GM18907 (cell line): ENCODE measurements around the gene CADM2.

Experiments used
- ATAC-seq: cut with Tn5 transposase; IDR thresholded peaks from one replicate; pipeline ENCODE4 v1.9.1; 2021; ENCODE audit warnings: mild to moderate bottlenecking, moderate library complexity; ENCODE audit not compliant: unreplicated experiment

CADM2 gene

DNA sequence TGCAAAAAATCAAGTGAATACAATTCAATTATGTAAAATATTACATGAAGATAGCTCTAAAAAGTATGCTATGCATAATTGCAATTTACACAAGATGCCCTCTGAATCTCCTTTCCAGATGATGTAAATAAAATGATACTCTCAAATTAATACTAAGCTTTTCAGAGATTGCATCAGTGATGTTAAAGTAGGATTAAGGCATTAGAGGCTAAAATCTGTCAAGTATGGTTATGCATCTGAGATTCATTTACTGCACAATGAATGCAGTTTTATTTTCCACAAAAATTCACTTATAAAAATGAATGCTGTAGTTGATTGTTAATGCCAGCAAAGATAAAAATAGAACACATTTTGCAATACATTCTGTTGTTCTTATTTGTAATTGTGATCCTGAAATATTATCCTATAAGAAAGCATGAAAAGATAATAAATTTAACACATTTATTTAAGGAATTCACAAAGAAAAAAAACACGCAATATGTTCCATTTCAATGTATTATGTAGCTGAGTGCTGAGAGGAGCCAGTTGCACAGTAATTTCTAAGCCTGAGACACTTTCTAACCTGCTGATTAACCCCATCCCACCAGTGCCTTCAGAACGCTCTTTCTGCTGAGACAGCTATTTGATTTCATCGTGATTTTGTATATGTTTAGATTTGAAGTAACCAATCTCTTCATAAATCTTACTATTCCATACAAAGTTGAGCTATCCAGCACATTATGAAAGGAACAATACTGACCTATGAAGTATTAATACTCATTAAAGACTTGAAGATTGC lies 224.4 kb downstream of the CADM2 start:
- no peak for ATAC-seq

- no peak for ATAC-seq
Measured at GRCh38 chr3:85185495-85185894, 226.7 kb downstream of the CADM2 start.

GRCh38 chr3:85189731-85190130 lies 230.9 kb downstream of the CADM2 start:
- no peak for ATAC-seq

- no peak for ATAC-seq
Measured at GRCh38 chr3:85193565-85193964, 234.8 kb downstream of the CADM2 start.

DNA sequence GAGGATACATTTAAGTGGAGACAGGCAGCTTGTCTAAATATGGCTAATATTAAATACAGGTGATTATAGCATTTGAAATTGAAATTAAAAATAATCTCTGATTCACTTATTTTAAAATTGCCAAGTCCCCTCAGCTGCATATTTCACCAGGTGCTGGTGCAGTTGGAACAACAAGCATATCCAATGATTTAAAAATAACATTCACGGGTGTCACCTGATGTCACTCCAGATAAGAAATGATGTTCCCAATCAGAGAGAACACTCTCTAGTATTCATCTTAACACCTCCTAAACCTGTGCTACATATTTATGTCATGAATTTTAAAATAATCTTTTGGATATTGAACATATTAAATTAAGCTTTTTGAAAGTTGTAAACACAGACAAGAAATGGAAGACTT lies 249.9 kb downstream of the CADM2 start:
- no peak for ATAC-seq

GRCh38 chr3:85210540-85210939 lies 251.8 kb downstream of the CADM2 start:
- no peak for ATAC-seq

GRCh38 chr3:85228966-85229365 lies 270.2 kb downstream of the CADM2 start:
- ATAC-seq, result no peak

- no peak for ATAC-seq
Measured at GRCh38 chr3:85244091-85244490, 285.3 kb downstream of the CADM2 start.

DNA sequence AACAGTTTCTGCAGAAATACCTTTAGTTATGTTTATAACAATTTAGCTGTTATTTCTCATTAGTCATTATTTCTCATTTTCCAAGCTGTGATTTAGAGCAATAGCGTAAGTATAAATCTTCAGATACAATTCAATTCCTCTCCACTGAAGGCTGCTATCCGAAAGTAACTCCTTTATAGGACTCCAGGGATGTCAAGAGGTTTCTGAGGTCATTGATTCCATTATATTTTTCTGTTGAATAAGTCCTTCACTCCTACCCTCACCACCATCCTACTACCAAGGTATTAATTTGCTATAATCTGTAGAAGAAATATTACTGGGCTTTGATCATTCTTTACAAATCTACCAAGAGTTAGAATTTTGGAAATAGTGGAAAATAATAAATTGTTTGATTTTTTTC lies 285.7 kb downstream of the CADM2 start:
- no peak for ATAC-seq

DNA sequence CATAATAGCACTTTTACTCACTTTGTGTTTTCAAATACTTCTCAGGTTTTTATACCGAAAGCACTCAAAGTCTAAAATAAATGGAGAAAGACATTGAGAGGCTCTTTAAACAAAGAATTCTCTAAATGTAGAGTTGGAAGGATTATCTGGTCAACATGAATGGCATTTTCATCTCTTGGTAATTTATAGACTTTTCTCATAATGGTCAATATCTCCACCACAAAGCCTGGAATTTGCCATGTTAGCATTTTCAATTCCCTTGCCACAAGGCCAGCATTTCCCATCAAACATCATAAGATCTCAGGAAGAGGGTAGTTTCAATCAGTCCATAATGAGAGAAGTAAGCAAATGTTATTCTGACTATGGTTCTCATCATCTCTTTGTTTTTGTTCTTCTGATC lies 293.0 kb downstream of the CADM2 start:
- ATAC-seq, result no peak

DNA sequence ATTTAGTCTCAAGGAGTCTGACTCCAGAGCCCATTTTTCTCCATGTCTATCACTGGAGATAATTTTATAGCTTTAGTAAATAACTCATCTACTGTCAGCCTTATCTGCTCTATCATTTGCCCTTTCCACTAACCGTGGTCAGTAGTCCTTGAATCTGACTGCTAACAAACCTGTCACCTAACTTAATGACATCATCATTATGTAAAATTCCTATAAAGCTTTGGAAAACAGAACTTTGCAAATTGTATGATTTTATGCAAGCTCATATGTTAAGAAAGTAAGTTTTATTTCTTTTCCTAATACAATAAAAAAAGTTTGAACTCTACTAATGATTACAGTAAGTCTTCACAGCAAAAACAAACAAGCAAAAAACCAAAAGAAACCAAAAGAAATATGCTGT lies 293.9 kb downstream of the CADM2 start:
- ATAC-seq, result no peak

GRCh38 chr3:85254738-85255137 lies 295.9 kb downstream of the CADM2 start:
- ATAC-seq, result no peak

GRCh38 chr3:85255949-85256348 lies 297.2 kb downstream of the CADM2 start:
- ATAC-seq, result no peak

DNA sequence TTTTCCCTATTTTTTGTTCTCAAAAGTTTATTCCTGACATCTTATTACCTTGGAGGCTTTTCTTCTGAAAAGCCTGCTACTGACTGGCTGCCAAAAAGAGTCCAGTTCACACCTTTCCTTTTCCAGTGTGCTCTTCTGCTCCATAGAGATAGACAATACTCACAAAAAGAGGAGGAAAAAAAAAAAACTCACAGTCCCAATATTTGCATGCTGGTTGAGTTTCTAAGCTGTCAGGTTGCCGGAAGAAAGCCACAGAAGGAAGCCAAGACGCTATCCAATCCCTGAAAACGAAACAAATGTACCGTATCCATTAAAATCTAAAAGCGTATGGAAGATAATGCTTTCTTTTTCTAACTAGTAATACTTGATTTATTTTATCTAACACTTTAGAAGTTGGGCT lies 299.5 kb downstream of the CADM2 start:
- no peak for ATAC-seq

GRCh38 chr3:85258819-85259218 lies 300.0 kb downstream of the CADM2 start:
- ATAC-seq, result no peak

DNA sequence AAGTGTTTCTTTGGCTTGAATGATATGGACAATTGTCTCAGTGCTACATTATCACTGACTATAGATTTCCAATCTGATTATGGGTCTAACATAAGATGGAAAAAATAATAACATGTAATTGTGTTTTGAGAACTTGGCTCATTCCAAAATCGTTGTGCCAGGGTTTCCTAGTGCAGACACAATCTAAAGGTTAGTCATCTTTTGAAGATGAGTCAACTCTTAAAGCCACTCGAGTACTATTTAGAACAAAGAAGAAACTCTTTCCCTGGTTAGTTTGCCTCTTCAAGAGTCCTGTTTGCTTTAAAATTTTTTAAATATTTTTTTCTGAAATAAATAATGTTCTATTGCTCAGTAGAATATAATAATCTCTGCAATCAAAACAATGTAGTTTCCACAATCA lies 301.0 kb downstream of the CADM2 start:
- no peak for ATAC-seq

GRCh38 chr3:85264381-85264780 lies 305.6 kb downstream of the CADM2 start:
- ATAC-seq, result no peak

DNA sequence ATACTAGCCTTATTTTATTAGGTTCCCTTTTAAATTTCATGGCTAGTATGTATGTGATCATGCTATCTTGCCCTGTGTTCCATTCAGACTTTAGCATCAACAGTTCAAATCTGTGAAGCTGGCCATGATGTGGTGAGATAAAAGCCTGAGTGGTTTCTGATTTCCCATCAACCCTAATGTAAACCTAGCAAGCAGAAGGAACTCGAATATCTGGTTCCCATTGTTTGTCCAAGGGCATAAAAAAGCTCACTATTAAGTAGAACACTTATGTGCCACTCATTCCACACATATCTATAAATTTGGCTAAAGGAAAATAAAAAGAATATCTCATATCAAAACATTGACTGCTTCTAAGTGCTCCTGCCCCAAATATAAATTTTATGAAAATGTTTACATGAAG lies 311.7 kb downstream of the CADM2 start:
- no peak for ATAC-seq

DNA sequence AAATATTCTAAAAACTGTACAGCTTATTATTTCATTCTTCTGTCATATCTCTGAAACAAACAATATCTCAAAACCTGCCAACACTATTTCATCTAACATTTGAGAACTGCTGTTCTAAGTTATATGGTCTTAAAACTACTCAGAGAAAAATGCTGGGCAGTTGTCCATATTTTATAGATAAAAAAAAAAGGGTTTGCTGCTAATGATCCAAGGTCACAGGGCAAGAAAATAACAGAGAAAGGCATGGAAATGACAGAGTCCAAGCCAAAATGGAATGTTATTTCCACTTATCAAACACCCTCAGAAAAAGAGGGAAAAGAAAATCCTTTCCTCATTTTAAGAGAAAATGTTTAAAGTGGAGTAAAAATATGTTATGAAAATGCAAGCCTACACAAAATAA lies 313.1 kb downstream of the CADM2 start:
- no peak for ATAC-seq

DNA sequence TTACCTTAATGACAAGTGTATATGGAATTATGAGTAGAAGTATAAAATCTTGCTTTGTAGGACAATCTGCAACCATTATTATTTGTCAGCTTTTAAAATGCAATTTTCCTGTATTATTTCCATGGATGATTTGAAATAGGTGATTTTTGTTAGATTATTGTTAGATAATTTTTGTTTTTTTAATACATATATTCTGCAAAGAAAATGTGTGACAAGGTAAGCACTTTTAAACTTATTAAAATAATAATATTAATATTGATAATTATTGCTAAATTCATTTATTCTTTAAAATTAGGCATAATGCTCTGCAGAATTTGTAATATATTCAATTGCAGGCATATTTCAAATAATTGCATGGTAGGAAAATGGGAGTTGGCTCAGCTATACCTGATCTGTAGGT lies 329.5 kb downstream of the CADM2 start:
- ATAC-seq, result no peak

- ATAC-seq, result no peak
Measured at GRCh38 chr3:85297291-85297690, 338.5 kb downstream of the CADM2 start.

DNA sequence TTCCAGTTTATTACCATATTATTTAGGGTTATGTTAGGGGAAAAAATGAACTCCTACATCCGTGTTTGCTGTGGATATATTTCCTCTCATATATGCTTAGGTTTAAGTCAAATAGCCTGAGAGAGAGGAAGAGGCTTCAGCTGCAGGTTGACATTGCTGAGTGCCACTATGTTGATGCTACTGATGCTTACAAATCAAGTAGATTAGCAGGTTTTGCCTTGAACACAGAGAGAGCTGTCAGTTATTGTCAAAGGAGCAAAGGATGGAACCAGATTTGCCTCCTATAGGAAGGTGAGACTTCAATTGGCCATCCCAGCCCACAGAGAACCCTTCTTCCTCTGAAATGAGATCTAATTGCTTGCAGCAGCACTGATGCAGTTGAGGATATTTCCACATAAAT lies 339.2 kb downstream of the CADM2 start:
- no peak for ATAC-seq

GRCh38 chr3:85303156-85303555 lies 344.4 kb downstream of the CADM2 start:
- no peak for ATAC-seq
